ENCODE measurements around the gene CYP11A1.
"Not testable (repeated sequence)": the region's sequence is repeated elsewhere in the genome, so short reads cannot be mapped to it uniquely, and the experiment has no call there.

GRCh38 chr15:74359376-74359775, 8.1 kb downstream of the CYP11A1 start:
- TF ChIP-seq, protein P1, sequence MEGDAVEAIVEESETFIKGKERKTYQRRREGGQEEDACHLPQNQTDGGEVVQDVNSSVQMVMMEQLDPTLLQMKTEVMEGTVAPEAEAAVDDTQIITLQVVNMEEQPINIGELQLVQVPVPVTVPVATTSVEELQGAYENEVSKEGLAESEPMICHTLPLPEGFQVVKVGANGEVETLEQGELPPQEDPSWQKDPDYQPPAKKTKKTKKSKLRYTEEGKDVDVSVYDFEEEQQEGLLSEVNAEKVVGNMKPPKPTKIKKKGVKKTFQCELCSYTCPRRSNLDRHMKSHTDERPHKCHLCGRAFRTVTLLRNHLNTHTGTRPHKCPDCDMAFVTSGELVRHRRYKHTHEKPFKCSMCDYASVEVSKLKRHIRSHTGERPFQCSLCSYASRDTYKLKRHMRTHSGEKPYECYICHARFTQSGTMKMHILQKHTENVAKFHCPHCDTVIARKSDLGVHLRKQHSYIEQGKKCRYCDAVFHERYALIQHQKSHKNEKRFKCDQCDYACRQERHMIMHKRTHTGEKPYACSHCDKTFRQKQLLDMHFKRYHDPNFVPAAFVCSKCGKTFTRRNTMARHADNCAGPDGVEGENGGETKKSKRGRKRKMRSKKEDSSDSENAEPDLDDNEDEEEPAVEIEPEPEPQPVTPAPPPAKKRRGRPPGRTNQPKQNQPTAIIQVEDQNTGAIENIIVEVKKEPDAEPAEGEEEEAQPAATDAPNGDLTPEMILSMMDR (IDR thresholded peaks at IDR 0.05) = not testable (repeated sequence)
- TF ChIP-seq EP300, POLR2A (IDR thresholded peaks at IDR 0.05): not testable (repeated sequence)
